K562 (cell line): ENCODE data around the gene SOCS7. TPM values are rescaled to one million over a fixed set of nuclear protein-coding genes. Genes with fewer than 3 reads are reported as not detected.
A peak's percentile ranks its signal among the peaks of the same experiment; 100 is the strongest.

Experiments
- ATF1 ChIP-seq, 2 experiments: fragments of 450-650 bp in 1 of 2; IDR thresholded peaks; 2 replicates each; pipeline ENCODE4 v1.6.1; 2016; ENCODE audit warnings: missing compliant biosample characterization in 1 of 2, missing genetic modification characterization in 1 of 2
- EZH2 ChIP-seq: IDR thresholded peaks from 2 replicates; pipeline ENCODE4 v1.6.1; 2012; ENCODE audit warnings: low read depth, mild to moderate bottlenecking, inconsistent platforms, low read length, borderline replicate concordance
- HEY1 ChIP-seq: fragments of 250-450 bp; sonication (Bioruptor Pico); IDR thresholded peaks from 2 replicates; pipeline ENCODE4 v1.5.0; 2020; ENCODE audit warnings: mild to moderate bottlenecking, moderate library complexity, borderline replicate concordance
- IRF9 ChIP-seq: fragments of 450-650 bp; IDR thresholded peaks from 2 replicates; pipeline ENCODE4 v1.6.1; 2016; ENCODE audit warnings: missing biosample characterization, missing genetic modification characterization
- JUN ChIP-seq, 2 experiments: sonication (generic) in 1 of 2; formaldehyde crosslinking in 1 of 2; IDR thresholded peaks; 2 replicates each; pipeline versions ENCODE4 v1.6.1 to v1.8.0; 2012 to 2022; ENCODE audit warnings: borderline replicate concordance in 2 of 2, mild to moderate bottlenecking in 2 of 2, improper control_type of control experiment in 1 of 2, low read depth in 1 of 2, low read length in 1 of 2, missing genetic modification reagents in 1 of 2
- JUNB ChIP-seq: fragments of 450-650 bp; formaldehyde crosslinking; conservative IDR thresholded peaks from 2 replicates; pipeline ENCODE4 v1.4.0; 2020; ENCODE audit warnings: mild to moderate bottlenecking
- L3MBTL2 ChIP-seq: fragments of 450-650 bp; IDR thresholded peaks from 2 replicates; pipeline ENCODE4 v1.6.1; 2016; ENCODE audit warnings: mild to moderate bottlenecking, moderate library complexity
- MBD1 ChIP-seq: fragments of 250-450 bp; sonication (Bioruptor Pico); IDR thresholded peaks from 2 replicates; pipeline ENCODE4 v1.8.0; 2022; ENCODE audit warnings: inconsistent platforms
- NFATC3 ChIP-seq: fragments of 450-650 bp; IDR thresholded peaks from 2 replicates; pipeline ENCODE4 v1.6.1; 2017; ENCODE audit warnings: mild to moderate bottlenecking
- NFRKB ChIP-seq: fragments of 450-650 bp; IDR thresholded peaks from 2 replicates; pipeline ENCODE4 v1.6.1; 2016; ENCODE audit warnings: low read depth
- RBM39 ChIP-seq: fragments of 200-400 bp; formaldehyde crosslinking; optimal IDR thresholded peaks from 2 replicates; pipeline ENCODE3; 2018; ENCODE audit warnings: low read depth, low read length
- SMARCE1 ChIP-seq: fragments of 450-650 bp; IDR thresholded peaks from 2 replicates; pipeline ENCODE4 v1.7.1; 2016; ENCODE audit warnings: mild to moderate bottlenecking
- SRSF3 ChIP-seq: fragments of 200-400 bp; formaldehyde crosslinking; IDR thresholded peaks from 2 replicates; pipeline ENCODE4 v1.6.1; 2016; ENCODE audit warnings: mild to moderate bottlenecking, low read length, moderate library complexity; ENCODE audit not compliant: insufficient read depth
- THRB ChIP-seq: fragments of 450-650 bp; formaldehyde crosslinking; conservative IDR thresholded peaks from 2 replicates; pipeline ENCODE4 v1.4.0; 2022; ENCODE audit warnings: mild to moderate bottlenecking, missing genetic modification characterization
- ZBTB9 ChIP-seq: fragments of 450-650 bp; formaldehyde crosslinking; IDR thresholded peaks from 2 replicates; pipeline ENCODE4 v1.4.0; 2020; ENCODE audit warnings: mild to moderate bottlenecking, moderate library complexity
- ZEB2 ChIP-seq: fragments of 450-650 bp; IDR thresholded peaks from 2 replicates; pipeline ENCODE4 v1.6.1; 2016
- ZNF311 ChIP-seq: fragments of 250-450 bp; sonication (Bioruptor Pico); IDR thresholded peaks from 2 replicates; pipeline ENCODE4 v1.4.0; 2020; ENCODE audit warnings: mild to moderate bottlenecking, moderate library complexity
- ZNF395 ChIP-seq: fragments of 200-800 bp; sonication (Bioruptor generic); IDR thresholded peaks from 2 replicates; pipeline ENCODE4 v1.6.1; 2017; ENCODE audit warnings: missing genetic modification characterization, missing compliant biosample characterization
- ZSCAN32 ChIP-seq: fragments of 450-650 bp; formaldehyde crosslinking; IDR thresholded peaks from 2 replicates; pipeline ENCODE4 v1.4.0; 2020; ENCODE audit warnings: mild to moderate bottlenecking, moderate library complexity
- polyA plus RNA-seq, 8 experiments: library from polyadenylated mRNA; depleted of rRNA in 4 of 8; stranded (reverse) in 5 of 8; unstranded in 3 of 8; fragments of >200 nt; fragmentation: Nextera tagmentation in 2 of 8; fragmentation: Illumina TruSeq in 1 of 8; extraction: Ambion mirVana in 2 of 8; extraction: Trizol in 1 of 8; gene quantifications; 2 replicates each; pipeline versions ENCODE4 v1.2.1 to v1.2.3, GENCODE V29; 2011 to 2014; ENCODE audit warnings: inconsistent platforms in 1 of 8, missing spikeins in 1 of 8
- total RNA-seq, 7 experiments: library from RNA; depleted of rRNA in 6 of 7; stranded (reverse); fragments of >200 nt in 6 of 7; fragmentation: Illumina TruSeq in 2 of 7; extraction: Trizol in 2 of 7; gene quantifications; 2 replicates each; pipeline versions ENCODE4 v1.2.1 to v1.2.3, GENCODE V29; 2011 to 2021; ENCODE audit warnings: low replicate concordance in 1 of 7

The SOCS7 gene
- total and polyA plus RNA-seq, 9 of the 15 experiments (the other 6 are each of a cell fraction or from before 2014, with no cell fraction given): 0.94 to 14.5 (median 8.2) TPM

- TF ChIP-seq NFRKB: peak; percentile 62
- no peak for TF ChIP-seq ATF1 (CRISPR knock-in tag; IDR thresholded peaks at IDR 0.05)
- 0 out of 2 replicates have a peak, but pooled peaks have one; percentile 12 for TF ChIP-seq ATF1 (tag; IDR thresholded peaks at IDR 0.05)
- TF ChIP-seq MBD1 (CRISPR knock-in tag): no peak
- 0 out of 2 replicates have a peak, but pooled peaks have one; percentile 48 for TF ChIP-seq ZBTB9 (CRISPR knock-in tag)
- TF ChIP-seq JUNB (CRISPR knock-in tag): peak; percentile 33; the same call in 1 of the 2 replicates
- TF ChIP-seq SRSF3: peak; percentile 47; the same call in 1 of the 2 replicates
- peak; percentile 41; the same call in 1 of the 2 replicates for TF ChIP-seq JUN (IDR thresholded peaks at IDR 0.05; ENCODE audit: borderline replicate concordance, low read depth, low read length)
- TF ChIP-seq JUN (CRISPR knock-in tag; IDR thresholded peaks at IDR 0.05; ENCODE audit: borderline replicate concordance): no peak
- TF ChIP-seq EZH2: no peak
- TF ChIP-seq HEY1 (CRISPR knock-in tag): no peak
- TF ChIP-seq THRB (CRISPR knock-in tag): 0 out of 2 replicates have a peak, but pooled peaks have one; percentile 13
- peak; percentile 90 for TF ChIP-seq IRF9
- TF ChIP-seq L3MBTL2: peak; percentile 50; the same call in 1 of the 2 replicates
- TF ChIP-seq ZNF311 (CRISPR knock-in tag): peak; percentile 83; the same call in 1 of the 2 replicates
- TF ChIP-seq SMARCE1: peak; percentile 21; the same call in 1 of the 2 replicates
- TF ChIP-seq ZNF395 (CRISPR knock-in tag): peak; percentile 73; the same call in 1 of the 2 replicates
- TF ChIP-seq ZSCAN32 (CRISPR knock-in tag): peak; percentile 74; the same call in 1 of the 2 replicates
- TF ChIP-seq NFATC3: no peak
- no peak for TF ChIP-seq RBM39
- peak; percentile 31; the same call in 1 of the 2 replicates for TF ChIP-seq ZEB2
Measured at GRCh38 chr17:38415250-38416194, 63.9 kb downstream of the SOCS7 start (continued).
